IMR-90 (cell line): Measurements from ENCODE around the gene IWS1. TPM values are rescaled to one million over a fixed set of nuclear protein-coding genes. Genes with fewer than 3 reads are reported as not detected.
"Not testable (repeated sequence)": the region's sequence is repeated elsewhere in the genome, so short reads cannot be mapped to it uniquely, and the experiment has no call there.

Experiments used
- ATAC-seq: fragments of 200-7000 bp; cut with Tn5 transposase; 2 replicates; pipeline ENCODE4 v1.9.1; 2020; ENCODE audit warnings: low read depth, mild to moderate bottlenecking, moderate library complexity
- BruUV-seq: library from RNA; stranded (reverse); fragments of 400-500 nt; replicated peaks from 2 replicates; lab custom pipeline; 2021; lab: Mats Ljungman, UMichigan
- CTCF ChIA-PET: fragments of 300-600 bp; formaldehyde crosslinking; extraction: SDS; loops from one replicate; lab custom pipeline; 2021; ENCODE audit warnings: antibody characterized with exemption; lab: Yijun Ruan, JAX
- POLR2A ChIA-PET: fragments of 300-600 bp; sonication (Branson Sonifier 250); formaldehyde crosslinking; loops from one replicate; lab custom pipeline; 2022; ENCODE audit warnings: antibody characterized with exemption; ENCODE audit not compliant: unreplicated experiment; lab: Charles Lee
- DNase-seq: peaks from one replicate; pipeline ENCODE4 v3.0.0; 2013
- H2AFZ ChIP-seq: replicated peaks from 2 replicates; pipeline ENCODE3; 2013; ENCODE audit warnings: low read length, mild to moderate bottlenecking; ENCODE audit not compliant: poor library complexity
- H2AK5ac ChIP-seq: 2 replicates; pipeline ENCODE4 v1.6.1; 2013; ENCODE audit warnings: low read depth, low read length, inconsistent platforms
- H2AK9ac ChIP-seq: replicated peaks from 2 replicates; pipeline ENCODE3; 2013; ENCODE audit warnings: mild to moderate bottlenecking, low read depth, low read length, moderate library complexity; ENCODE audit not compliant: poor library complexity
- H2BK120ac ChIP-seq: 2 replicates; pipeline ENCODE4 v1.6.1; 2013; ENCODE audit warnings: low read depth, low read length, inconsistent platforms
- H2BK15ac ChIP-seq: 3 replicates; pipeline ENCODE4 v1.6.1; 2013; ENCODE audit warnings: low read depth, low read length, inconsistent platforms
- H2BK20ac ChIP-seq: 2 replicates; pipeline ENCODE4 v1.6.1; 2013; ENCODE audit warnings: low read depth, mild to moderate bottlenecking, inconsistent platforms, low read length, moderate library complexity
- H2BK5ac ChIP-seq: 2 replicates; pipeline ENCODE4 v1.6.1; 2013; ENCODE audit warnings: mild to moderate bottlenecking, low read depth, low read length, inconsistent platforms; ENCODE audit not compliant: poor library complexity, severe bottlenecking
- H3K14ac ChIP-seq: replicated peaks from 2 replicates; pipeline ENCODE4 v1.6.1; 2013; ENCODE audit warnings: low read depth, low read length, inconsistent platforms
- H3K18ac ChIP-seq: 2 replicates; pipeline ENCODE4 v1.6.1; 2013; ENCODE audit warnings: low read depth, low read length, control low read depth
- H3K23ac ChIP-seq: 2 replicates; pipeline ENCODE4 v1.6.1; 2013; ENCODE audit warnings: low read depth, low read length, inconsistent platforms
- H3K27ac ChIP-seq: 2 replicates; pipeline ENCODE4 v1.5.1; 2013; ENCODE audit warnings: mild to moderate bottlenecking, control low read depth, low read length; ENCODE audit not compliant: insufficient read depth
- H3K27me3 ChIP-seq: 2 replicates; pipeline ENCODE4 v1.6.1; 2013; ENCODE audit warnings: low read length; ENCODE audit not compliant: control insufficient read depth, insufficient read depth
- H3K36me3 ChIP-seq: 2 replicates; pipeline ENCODE4 v1.6.1; 2013; ENCODE audit warnings: low read length, mixed read lengths; ENCODE audit not compliant: control insufficient read depth, insufficient read depth
- H3K4ac ChIP-seq: 2 replicates; pipeline ENCODE4 v1.6.1; 2013; ENCODE audit warnings: low read depth, low read length, inconsistent platforms
- H3K4me1 ChIP-seq: 2 replicates; pipeline ENCODE4 v1.6.1; 2013; ENCODE audit warnings: low read length, mixed read lengths; ENCODE audit not compliant: control insufficient read depth, insufficient read depth
- H3K4me2 ChIP-seq: 2 replicates; pipeline ENCODE4 v1.6.1; 2013; ENCODE audit warnings: low read depth, mild to moderate bottlenecking, control low read depth, low read length, moderate library complexity
- H3K4me3 ChIP-seq: 2 replicates; pipeline ENCODE4 v1.5.1; 2013; ENCODE audit warnings: low read depth, mild to moderate bottlenecking, control low read depth, low read length, moderate library complexity; ENCODE audit not compliant: insufficient read depth
- H3K56ac ChIP-seq: 2 replicates; pipeline ENCODE4 v1.6.1; 2013; ENCODE audit warnings: low read length, inconsistent platforms; ENCODE audit not compliant: insufficient read depth; ENCODE audit errors: extremely low read depth
- H3K79me1 ChIP-seq, 2 experiments: 2 replicates each; pipeline ENCODE4 v1.6.1; 2013; ENCODE audit warnings: low read length in 2 of 2, inconsistent platforms in 1 of 2, low read depth in 1 of 2
- H3K9ac ChIP-seq: 2 replicates; pipeline ENCODE4 v1.6.1; 2013; ENCODE audit warnings: low read depth, low read length, control low read depth
- H3K9me1 ChIP-seq: 2 replicates; pipeline ENCODE4 v1.6.1; 2013; ENCODE audit warnings: low read length, inconsistent platforms; ENCODE audit not compliant: insufficient read depth
- H3K9me3 ChIP-seq: 2 replicates; pipeline ENCODE4 v1.6.1; 2013; ENCODE audit warnings: low read length; ENCODE audit not compliant: control insufficient read depth, insufficient read depth
- H4K20me1 ChIP-seq: 2 replicates; pipeline ENCODE4 v1.6.1; 2013; ENCODE audit warnings: low read length, inconsistent platforms; ENCODE audit not compliant: insufficient read depth
- H4K5ac ChIP-seq: 2 replicates; pipeline ENCODE4 v1.6.1; 2013; ENCODE audit warnings: mild to moderate bottlenecking, low read depth, low read length, control low read depth
- H4K8ac ChIP-seq, 2 experiments: 2 replicates each; pipeline ENCODE4 v1.6.1; 2013; ENCODE audit warnings: low read depth in 2 of 2, low read length in 2 of 2, control low read depth in 1 of 2, inconsistent platforms in 1 of 2
- H4K91ac ChIP-seq: 2 replicates; pipeline ENCODE4 v1.6.1; 2013; ENCODE audit warnings: low read depth, low read length, inconsistent platforms; ENCODE audit not compliant: insufficient read depth
- WGBS, 2 experiments: methylation state at CpG; one replicate each; pipeline versions ENCODE4 v1.1.5 to v1.1.7; 2013; ENCODE audit warnings: missing lambda C conversion rate in 2 of 2; ENCODE audit not compliant: insufficient read length in 1 of 2; ENCODE audit errors: extremely low coverage in 2 of 2; 5-methylcytosine and 5-hydroxymethylcytosine counted together
- dilution Hi-C: fragments of 300-500 bp; cut with HindIII; formaldehyde crosslinking; loops from one replicate; pipeline ENCODE4 v1.14.3; 2018; ENCODE audit warnings: low sequenced_read_pairs; ENCODE audit not compliant: unreplicated experiment
- in situ Hi-C: fragments of 300-500 bp; cut with MboI; formaldehyde crosslinking; loops from 3 replicates; pipeline ENCODE4 v1.14.3; 2019; ENCODE audit warnings: low sequenced_read_pairs, inconsistent platforms, mixed read lengths
- intact Hi-C: fragments of 100-400 bp; cut with micrococcal nuclease; formaldehyde crosslinking; loops from 2 replicates; pipeline ENCODE4 v1.10.0; 2022
- polyA plus RNA-seq, 3 experiments: library from polyadenylated mRNA; depleted of rRNA; stranded (reverse); fragments of >200 nt; gene quantifications; 2 replicates each; pipeline ENCODE4 v1.2.3, GENCODE V29; 2012; ENCODE audit warnings: low replicate concordance in 1 of 3
- total RNA-seq: library from RNA; depleted of rRNA; stranded (reverse); fragments of >200 nt; gene quantifications from 2 replicates; pipeline ENCODE4 v1.2.3, GENCODE V29; 2012
- TF ChIP-seq, protein P1 (sequence below): fragments of 150-350 bp; IDR thresholded peaks from 2 replicates; pipeline ENCODE4 v1.6.1; 2017; ENCODE audit warnings: mild to moderate bottlenecking, antibody characterized with exemption, low read length, low read depth

The IWS1 gene
- total and polyA plus RNA-seq, 2 of the 4 experiments (the other 2 are of a cell fraction): 31.5 to 52.5 TPM

DNA sequence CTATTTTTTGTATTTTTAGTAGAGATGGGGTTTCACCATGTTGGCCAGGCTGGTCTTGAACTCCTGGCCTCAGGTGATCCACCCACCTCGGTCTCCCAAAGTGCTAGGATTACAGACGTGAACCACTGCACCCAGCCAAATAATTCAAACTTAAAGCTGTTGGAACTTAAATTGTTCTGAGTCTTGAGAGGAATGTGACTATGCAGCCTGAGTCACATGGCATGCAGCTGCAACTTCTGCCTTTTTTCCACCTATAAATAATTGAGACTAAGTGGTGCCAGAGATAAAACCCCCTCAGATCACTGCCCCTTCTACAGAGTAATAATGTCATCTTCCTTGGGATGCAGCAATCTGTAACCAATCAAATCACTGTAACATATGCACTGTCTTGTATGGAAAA is 3.1 kb upstream of the IWS1 start:
- no CpG with 5 or more reads among the region's 2 CpGs for whole genome bisulfite sequencing, 2 experiments
- not testable (repeated sequence) for ATAC-seq

More for the DNA sequence above, 3.1 kb upstream of the IWS1 start:
- CTCF ChIA-PET, H3K9ac ChIP-seq, H3K4me2 ChIP-seq, H4K20me1 ChIP-seq, H2AK9ac ChIP-seq, H2BK15ac ChIP-seq, in situ Hi-C loops, H2AK5ac ChIP-seq, H3K18ac ChIP-seq, H3K56ac ChIP-seq, H3K4ac ChIP-seq, H3K4me1 ChIP-seq, H2BK20ac ChIP-seq, dilution Hi-C loops, H4K91ac ChIP-seq, H3K23ac ChIP-seq, H2BK120ac ChIP-seq, H3K36me3 ChIP-seq, H3K4me3 ChIP-seq, H2AFZ ChIP-seq, H2BK5ac ChIP-seq, POLR2A ChIA-PET, H4K5ac ChIP-seq, BruUV-seq, H3K27ac ChIP-seq, H3K9me3 ChIP-seq, H3K9me1 ChIP-seq, H3K14ac ChIP-seq, H4K8ac ChIP-seq: not testable (repeated sequence)
- peaks cover 14% of the 10 kb centered on the region for H3K27me3 ChIP-seq
- H3K79me1 ChIP-seq: peaks cover 0 to 16% of the 10 kb centered on the region in 2 experiments; a peak in 2 of 4 replicates
- intact Hi-C loops: loop anchor here (10.0 kb wide), 1 partner anchor 175 kb away; the partner anchor contains the start of gene SFT2D3
- TF ChIP-seq, protein P1, sequence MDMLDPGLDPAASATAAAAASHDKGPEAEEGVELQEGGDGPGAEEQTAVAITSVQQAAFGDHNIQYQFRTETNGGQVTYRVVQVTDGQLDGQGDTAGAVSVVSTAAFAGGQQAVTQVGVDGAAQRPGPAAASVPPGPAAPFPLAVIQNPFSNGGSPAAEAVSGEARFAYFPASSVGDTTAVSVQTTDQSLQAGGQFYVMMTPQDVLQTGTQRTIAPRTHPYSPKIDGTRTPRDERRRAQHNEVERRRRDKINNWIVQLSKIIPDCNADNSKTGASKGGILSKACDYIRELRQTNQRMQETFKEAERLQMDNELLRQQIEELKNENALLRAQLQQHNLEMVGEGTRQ: peak; percentile 49; the same call in 1 of the 2 replicates
- peak; percentile 32 for DNase-seq
